Measurements from ENCODE around the gene PEAR1.

The PEAR1 gene

DNA sequence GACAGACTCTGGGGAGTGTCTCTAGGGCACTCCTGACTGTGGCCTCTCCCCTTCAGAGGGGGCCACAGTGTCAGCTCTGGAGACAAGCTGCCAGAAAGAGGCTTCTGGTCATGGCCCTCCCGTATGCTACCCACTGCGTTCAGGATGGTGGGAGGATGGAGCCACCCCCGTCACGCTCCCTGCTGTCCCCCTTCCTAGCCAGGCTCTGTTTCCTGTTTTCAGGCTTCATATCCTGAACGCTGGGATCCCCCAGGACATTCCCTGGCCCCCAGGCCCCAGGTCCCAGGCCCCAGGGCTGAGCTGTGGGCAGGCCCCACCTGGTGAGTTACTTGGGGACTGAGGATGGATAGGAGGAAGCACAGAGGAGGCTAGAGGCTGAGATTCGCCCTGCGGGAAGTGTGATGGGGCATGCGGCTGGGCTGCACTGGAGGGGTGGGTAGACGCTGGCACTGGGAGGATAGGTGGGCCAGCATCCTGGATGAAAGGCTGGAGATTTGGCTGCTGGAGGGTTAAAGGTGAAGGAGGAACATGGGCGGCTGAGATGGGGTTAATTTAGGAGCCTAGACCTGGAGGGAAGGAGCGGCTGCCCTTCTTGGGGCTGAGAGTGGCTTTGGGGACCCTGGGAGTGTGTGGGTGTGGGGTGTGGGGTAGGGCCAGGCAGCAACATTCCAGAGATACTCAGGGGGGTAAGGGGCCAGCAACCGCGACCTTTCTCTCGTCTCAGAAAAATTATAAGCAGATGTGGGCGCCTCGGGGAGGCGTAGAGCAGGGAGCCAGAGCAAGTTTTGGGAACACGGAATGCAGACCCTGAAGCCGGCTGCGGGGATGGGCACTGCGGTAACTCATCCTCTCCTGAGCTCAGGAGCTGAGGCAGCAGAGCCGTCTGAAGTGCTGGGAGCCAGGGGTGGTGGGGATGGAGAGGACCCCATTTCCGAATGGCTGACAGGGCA lies 8.7 kb downstream of the PEAR1 start:
- no peak for DNase-seq

DNA sequence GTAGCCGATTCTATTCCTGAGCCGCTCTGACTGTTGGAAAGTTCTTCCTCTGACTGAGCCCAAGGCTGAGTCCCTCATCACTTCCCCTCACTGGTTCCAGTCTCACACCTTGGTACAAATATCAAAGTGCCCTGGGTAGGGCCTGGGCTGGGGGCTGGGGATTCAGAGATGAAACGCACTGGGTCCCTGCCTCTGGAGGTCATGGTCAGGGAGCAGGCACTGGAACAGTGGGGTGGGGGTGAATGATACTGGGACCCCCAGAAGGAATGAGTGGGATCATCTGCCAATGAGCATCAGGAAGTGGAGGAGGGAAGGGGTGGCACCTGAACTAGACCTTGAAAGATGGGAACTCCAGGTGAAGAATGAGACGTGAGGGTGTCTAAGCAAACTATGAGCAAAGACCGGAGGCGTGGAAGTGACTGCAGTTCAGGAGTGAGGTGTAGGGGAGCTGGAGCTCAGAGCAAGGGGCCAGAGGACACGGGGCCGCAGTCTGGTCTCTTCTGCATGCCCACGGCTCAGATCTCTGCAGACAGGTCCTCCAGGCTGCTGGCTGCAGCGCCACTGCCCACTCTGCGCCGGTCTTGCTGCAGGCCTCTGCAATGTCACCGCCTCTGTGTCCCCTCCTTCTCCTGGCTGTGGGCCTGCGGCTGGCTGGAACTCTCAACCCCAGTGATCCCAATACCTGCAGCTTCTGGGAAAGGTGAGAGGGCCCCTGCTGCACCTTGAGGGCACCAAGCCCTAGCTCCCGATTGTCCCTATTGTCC lies 10.0 kb downstream of the PEAR1 start:
- DNase-seq: no peak

DNA sequence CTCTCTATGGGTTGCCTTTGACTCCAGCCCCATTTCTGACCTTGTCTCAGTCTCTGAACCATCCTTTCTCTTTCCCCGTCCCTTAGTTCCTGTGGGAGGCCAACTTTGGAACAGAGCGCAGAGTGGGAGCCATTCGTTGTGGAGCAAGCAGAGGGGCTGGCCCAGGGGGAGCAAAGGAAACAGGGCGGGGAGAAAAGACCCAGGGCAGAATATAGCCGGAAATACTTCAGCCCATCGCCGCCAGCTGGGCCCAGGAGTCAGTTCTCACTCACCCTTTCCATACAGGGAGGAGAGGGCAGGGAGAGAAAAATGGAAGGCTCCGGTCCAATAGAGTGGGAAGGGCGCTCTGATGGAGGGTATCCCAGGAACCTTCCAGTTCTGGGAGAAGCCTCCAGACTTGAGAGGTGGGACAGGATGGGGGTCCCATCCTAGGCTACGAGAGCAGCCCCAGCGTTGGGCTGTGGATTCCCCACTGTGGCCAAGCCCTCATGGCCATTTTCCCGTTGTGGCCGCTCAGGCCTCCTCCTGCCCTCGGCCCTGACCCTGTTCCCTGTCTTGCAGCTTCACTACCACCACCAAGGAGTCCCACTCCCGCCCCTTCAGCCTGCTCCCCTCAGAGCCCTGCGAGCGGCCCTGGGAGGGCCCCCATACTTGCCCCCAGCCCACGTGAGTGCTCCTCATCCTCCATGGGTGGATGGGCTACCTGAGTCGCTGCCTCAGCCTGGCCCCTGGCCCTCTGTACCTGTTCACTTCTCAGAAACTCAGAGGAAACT lies 10.9 kb downstream of the PEAR1 start:
- DNase-seq: no peak

DNA sequence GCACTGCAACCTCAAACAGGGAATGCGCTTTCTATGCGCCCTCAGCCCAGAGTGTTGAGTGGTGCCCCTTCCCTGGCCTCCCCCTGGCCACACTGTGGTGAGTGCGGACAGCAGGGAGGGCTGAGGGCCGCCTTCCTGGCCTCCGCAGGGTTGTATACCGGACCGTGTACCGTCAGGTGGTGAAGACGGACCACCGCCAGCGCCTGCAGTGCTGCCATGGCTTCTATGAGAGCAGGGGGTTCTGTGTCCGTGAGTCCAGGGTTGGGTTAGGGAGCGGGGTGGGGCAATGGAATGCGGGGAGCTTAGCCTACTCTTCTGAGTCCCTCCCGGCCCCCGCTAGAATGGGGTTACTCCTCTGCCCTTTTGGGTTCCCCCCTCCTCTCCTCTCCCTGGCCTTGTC lies 11.7 kb downstream of the PEAR1 start:
- no peak for DNase-seq

DNA sequence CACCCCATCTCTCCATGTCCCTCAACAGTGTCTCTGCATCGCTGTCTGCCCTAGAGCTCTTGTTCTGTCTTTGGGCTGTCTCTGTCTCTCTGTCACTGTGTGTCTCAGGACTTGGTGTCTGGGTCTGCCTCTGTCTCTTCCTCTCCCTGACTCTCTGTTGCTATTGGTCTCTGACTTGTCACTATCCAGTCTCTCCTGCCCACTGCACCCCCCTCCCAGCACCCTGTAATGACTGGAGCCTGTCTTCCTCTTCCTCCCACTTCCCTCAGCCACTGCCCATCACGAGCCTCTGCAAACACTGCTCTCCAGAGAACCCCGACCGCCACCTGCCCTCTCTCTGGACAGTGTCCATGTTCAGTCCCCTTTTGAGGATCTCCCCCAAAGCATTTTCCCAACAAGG lies 12.1 kb downstream of the PEAR1 start:
- DNase-seq: no peak

DNA sequence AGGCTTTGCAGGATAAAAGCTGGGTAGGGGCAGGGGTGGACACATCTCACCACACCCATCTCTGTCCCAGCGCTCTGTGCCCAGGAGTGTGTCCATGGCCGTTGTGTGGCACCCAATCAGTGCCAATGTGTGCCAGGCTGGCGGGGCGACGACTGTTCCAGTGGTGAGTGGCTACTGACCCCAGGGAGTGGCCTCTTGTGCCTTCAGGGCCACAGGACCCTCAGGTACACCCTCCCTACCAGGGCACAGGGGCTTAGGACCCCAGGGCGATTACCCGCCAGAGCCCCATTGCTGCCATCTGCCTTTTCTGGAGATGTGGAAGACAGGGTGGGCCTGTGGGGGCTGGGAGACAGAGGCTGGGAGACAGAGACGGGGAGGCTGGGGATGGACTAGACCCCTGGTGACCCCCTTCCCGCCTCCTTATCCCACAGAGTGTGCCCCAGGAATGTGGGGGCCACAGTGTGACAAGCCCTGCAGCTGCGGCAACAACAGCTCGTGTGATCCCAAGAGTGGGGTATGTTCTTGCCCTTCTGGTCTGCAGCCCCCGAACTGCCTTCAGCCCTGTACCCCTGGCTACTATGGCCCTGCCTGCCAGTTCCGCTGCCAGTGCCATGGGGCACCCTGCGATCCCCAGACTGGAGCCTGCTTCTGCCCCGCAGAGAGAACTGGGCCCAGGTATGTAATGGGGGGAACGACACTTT lies 12.8 kb downstream of the PEAR1 start:
- DNase-seq: no peak

DNA sequence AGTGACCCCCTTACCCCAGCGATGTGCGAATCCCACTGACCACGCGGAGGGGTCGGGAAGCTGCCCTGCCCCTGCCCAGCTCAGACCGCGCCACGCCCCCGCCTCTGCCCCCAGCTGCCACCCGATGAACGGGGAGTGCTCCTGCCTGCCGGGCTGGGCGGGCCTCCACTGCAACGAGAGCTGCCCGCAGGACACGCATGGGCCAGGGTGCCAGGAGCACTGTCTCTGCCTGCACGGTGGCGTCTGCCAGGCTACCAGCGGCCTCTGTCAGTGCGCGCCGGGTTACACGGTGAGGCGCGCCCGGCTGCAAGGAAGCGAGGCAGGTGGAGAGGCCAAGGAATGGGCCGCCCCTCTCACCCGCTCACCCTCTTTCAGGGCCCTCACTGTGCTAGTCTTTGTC lies 15.0 kb downstream of the PEAR1 start:
- DNase-seq: no peak

DNA sequence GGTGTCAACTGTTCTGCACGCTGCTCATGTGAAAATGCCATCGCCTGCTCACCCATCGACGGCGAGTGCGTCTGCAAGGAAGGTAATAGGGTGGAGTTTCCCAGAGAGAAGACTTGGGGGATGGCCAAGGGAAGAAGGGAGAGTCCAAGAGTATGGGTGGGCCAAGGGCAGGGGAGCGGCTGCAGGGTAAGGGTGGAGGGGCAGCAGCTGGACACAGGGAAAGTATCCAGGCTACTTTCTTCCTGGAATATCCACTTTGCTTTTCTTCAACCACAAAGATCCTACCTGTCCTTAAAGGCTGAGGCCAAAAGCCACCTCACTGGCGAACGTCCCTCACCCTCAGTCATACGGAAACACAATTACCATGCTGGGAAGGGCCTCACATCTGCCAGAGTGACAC lies 15.4 kb downstream of the PEAR1 start:
- DNase-seq: no peak

DNA sequence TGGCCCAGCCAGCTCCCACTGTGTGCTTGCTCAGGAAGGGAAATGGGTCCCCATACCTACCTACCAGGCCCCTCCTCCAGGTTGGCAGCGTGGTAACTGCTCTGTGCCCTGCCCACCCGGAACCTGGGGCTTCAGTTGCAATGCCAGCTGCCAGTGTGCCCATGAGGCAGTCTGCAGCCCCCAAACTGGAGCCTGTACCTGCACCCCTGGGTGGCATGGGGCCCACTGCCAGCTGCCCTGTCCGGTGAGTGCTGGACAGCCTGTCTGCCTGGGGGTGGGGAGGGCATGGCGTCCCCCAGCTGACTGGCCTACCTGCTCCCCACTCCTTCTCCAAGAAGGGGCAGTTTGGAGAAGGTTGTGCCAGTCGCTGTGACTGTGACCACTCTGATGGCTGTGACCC lies 16.2 kb downstream of the PEAR1 start:
- no peak for DNase-seq

DNA sequence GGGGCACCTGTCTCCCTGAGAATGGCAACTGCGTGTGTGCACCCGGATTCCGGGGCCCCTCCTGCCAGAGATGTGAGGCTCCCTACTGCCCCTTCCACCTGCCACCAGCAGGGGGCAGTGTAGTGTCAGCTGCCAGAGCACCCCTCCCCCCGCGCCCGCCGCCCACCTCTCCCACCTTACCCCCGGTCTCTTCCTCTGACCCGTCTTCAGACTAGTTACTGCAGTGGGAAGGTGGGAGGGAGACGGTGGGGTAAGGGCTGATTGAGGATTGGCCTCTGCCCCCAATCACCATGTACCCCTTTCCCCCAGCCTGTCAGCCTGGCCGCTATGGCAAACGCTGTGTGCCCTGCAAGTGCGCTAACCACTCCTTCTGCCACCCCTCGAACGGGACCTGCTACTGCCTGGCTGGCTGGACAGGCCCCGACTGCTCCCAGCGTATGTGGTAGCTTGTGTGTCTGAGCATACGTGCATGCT lies 16.8 kb downstream of the PEAR1 start:
- no peak for DNase-seq

DNA sequence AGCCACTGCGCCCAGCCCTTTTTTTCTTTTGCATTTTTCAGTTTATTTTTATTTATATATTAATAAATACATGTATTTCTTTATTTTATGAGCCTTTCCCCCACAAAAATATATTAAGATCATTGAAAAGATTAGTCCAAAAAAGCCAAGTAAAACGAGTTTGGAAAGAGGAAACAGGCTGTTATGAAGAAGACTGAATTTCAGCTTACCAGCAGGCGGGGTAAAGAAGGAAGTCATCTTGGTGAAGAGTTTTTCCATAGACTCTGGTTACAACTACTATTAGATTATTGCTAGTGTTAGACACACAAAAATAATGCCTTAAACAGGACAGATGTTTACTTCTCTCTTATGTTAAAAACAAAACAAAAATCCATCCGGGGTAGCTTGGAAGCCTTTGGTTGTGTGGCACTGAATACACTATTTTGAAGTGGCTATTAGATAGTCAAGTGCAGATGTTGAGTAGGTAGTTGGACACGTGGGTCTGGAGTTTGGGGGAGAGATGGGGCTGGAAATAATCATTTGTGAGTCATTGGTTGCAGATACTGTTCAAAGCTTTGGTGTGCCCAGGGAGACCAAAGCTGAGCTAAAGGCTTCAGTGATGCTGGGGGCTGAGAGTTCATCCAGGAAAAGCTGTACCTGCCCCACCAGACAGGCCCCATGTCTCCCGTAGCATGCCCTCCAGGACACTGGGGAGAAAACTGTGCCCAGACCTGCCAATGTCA lies 18.2 kb downstream of the PEAR1 start:
- peak; percentile 53 for DNase-seq

DNA sequence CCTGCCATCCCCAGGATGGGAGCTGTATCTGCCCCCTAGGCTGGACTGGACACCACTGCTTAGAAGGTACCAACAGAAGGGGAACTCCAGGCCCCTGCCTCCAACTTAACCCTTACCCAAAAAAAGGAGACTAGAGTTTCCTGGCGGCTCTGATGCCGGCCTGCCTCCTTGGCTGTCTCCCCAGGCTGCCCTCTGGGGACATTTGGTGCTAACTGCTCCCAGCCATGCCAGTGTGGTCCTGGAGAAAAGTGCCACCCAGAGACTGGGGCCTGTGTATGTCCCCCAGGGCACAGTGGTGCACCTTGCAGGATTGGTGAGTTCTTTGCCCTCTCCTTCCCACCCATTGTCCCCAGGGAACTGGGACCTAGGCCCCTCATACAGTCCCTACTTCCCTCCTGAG lies 18.8 kb downstream of the PEAR1 start:
- DNase-seq: no peak

DNA sequence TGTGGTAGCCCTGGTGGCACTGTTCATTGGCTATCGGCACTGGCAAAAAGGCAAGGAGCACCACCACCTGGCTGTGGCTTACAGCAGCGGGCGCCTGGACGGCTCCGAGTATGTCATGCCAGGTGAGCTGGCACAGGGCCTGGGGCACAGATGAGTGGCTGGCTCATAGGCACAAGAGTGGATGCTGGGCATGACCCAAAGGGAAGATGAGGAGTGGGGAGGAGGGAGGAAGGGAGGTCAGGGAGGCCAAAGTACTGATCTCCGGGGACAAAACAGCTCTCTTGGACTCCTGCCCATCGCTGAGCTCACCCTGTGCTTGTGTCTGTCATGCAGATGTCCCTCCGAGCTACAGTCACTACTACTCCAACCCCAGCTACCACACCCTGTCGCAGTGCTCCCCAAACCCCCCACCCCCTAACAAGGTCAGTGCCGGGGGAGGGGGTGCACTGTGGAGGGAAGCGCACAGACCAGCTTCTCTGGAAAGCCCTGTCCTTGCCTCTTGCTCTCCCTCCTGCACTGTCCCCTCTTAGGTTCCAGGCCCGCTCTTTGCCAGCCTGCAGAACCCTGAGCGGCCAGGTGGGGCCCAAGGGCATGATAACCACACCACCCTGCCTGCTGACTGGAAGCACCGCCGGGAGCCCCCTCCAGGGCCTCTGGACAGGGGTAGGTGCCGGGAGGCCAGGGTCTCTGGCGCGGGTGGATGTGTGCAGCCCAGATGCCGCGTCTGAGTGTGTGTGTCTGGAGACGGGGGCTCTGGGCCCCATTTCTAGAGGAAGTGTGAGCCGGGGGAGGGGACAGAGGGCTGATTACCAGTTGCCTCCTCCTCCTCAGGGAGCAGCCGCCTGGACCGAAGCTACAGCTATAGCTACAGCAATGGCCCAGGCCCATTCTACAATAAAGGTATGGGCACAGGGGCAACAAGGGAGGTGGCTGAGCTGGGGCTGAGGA lies 19.6 kb downstream of the PEAR1 start:
- DNase-seq: peak; percentile 94

DNA sequence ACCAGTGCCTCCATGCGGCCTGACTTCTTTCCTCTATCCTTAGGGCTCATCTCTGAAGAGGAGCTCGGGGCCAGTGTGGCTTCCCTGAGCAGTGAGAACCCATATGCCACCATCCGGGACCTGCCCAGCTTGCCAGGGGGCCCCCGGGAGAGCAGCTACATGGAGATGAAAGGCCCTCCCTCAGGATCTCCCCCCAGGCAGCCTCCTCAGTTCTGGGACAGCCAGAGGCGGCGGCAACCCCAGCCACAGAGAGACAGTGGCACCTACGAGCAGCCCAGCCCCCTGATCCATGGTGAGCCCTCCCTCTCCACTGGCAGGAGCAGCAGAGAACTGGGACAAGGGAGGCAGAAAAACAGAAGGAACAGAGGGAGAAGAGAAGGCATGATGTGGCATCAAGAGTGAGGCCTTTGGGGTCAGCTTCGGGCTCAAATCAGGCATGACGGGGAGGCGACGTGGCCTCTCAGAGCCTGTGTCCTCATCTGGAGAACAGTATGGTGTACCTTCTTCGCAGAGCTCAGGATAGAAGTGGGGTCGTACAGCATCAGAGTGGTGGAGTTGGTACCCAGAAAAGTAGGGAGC lies 20.4 kb downstream of the PEAR1 start:
- DNase-seq: no peak

DNA sequence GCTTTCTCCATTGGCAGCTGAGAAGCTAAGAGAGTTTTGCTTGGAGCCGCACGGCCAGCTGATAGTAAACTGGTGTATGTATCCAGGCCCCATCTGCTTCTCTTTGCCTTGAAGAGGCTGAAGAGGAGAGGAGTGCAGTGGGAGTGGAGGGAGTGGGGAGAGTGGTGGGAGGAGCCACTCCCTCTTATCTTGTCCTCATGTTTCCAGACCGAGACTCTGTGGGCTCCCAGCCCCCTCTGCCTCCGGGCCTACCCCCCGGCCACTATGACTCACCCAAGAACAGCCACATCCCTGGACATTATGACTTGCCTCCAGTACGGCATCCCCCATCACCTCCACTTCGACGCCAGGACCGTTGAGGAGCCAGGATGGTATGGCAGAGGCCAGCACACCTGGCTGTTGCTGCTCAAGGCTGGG lies 20.9 kb downstream of the PEAR1 start:
- DNase-seq: no peak

DNA sequence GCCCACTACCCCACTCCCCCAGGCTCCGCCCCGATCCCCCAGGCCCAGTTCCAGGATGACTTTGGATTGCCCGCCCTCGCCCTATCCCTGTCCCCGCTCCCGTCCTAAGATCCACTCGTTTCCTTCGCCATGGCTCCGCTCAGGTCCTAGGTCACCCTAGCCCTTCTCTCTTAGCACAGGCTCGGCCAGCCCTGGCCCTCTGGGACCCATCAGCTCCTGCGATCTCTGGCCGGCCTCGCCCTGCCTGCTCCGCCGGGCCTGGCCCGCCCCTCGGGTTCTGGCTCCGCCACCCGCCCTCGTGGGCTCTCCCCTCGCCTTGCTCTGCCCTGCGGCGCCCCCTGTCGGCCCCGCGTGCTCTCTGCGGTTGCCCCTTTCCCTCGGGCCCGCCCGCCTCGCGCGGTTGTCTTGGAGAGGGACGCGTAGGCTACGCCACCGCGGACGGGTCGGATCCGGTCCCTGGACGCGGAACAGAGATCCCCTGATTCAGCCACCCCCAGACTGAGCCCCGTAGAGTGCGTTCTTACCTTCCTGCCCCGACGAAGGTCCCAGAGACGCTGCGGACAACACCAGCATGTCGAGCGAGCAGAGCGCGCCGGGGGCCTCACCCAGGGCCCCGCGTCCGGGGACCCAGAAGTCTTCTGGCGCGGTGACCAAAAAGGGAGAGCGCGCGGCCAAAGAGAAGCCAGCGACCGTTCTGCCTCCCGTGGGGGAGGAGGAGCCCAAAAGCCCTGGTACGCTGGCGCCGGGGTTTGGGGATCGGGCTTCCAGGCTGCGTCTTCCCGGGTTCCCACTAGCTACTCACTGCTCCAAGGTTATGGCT lies 26.9 kb downstream of the PEAR1 start, which contains the start of gene LRRC71:
LRRC71 (plus strand) TSS at position 400 of the 820 bp plus-strand sequence; CDS start at position 572, 172 bp downstream.
- no peak for DNase-seq

DNA sequence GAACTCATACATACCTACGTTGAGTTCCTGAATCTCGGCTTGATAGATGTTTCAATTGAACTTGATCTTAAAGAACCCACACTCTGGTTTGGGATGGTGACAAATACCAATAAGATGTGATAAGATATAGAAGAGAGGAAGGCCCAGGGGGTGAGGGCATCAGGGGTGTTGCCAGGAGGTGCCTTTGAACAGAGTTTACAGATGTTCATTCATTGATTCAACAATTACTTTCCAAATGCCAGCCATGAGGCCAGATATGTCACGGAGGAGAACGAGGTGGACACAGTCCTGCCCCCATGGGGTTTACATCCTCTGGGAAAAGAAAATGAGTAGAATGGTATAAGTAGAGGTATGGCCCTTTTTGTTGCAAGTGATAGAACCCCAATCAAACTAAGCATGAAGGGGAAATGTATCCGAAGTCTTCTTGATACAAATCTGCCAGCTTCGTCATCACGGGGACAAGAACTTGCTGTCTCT lies 27.6 kb downstream of the PEAR1 start:
- no peak for DNase-seq

DNA sequence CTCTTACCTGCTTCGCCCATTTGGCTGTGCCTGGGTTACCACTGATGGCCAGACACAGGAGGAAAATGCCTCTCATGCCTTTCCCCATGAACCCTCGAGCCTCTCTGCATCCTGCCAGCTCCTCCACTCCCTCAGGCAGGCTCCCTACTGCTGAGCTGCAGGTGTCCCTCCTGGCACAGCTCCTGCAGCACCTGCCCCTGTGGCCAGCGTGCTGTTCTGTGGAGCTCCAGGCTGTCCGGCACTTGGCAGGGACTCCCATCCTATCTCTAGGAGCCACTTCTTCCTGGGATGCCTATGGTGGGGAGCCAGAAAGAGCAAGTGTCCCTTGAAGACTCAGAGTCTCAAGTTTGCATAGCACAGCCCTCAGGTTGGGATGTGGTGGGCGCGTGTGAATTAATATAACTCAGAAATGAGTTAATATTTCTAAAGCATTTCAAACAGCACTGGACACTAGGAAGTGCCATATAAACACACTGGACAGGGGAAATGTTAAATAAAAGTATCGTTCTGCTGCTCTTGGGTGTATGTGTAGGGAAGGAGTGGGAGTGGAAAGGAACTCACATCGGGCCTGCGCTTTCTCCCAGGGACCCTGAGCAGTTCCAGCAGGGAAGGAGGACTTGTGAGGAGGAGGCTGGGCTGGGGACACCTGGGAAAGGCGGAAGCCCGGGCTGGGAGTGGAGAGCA lies 29.6 kb downstream of the PEAR1 start:
- peak; percentile 70 for DNase-seq

Measured in DMS79 (cell line).